DMS79 treated with DMSO at 0.1 percent for 48 hours (cell line): ENCODE data around the gene FGR.
"Not testable (repeated sequence)": the region's sequence is repeated elsewhere in the genome, so short reads cannot be mapped to it uniquely, and the experiment has no call there.

Experiments
- DNase-seq: peaks from one replicate; lab custom pipeline; 2025; lab: John Stamatoyannopoulos, UW

FGR gene

DNA sequence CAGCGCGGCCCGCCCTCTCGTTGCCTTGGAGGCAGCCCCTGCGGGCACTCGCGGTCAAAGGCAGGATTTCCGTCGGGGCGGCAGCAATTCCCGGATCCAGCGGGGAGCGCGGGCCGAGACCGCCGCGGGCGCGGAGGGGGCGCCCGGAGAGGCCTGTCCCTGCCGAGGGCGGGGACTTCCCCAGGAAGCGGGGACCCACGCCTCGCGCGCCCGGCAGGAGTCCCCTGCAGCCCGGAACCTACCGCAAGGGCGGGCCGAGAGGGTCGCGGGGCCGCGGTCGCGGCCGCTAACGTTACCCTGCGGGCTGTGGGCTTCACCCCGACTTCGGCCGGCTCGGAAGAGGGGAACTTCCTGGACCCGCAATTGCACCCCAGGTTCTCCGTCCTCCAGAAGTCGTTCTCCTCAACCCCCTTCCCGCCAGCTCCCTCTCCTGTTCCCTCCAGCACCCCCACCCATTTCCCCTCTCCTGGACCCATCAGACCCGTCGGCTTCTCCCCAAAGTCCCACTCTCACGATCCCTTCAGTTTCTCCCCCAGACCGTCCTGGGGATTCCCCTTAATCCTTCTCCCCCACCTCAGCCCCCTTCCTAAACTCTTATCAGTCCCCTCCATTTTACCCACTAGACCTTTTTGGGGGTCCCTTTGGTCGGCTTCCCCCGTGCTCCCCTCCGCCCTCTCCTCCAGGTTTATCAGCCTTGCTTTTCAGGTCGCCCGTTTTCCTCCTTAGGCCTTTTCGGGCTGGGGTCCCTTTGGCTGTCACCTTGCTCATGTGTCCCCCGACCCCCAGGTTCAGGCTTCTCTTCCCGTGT, 604 bp downstream of the FGR start:
- peak; percentile 16 for DNase-seq

DNA sequence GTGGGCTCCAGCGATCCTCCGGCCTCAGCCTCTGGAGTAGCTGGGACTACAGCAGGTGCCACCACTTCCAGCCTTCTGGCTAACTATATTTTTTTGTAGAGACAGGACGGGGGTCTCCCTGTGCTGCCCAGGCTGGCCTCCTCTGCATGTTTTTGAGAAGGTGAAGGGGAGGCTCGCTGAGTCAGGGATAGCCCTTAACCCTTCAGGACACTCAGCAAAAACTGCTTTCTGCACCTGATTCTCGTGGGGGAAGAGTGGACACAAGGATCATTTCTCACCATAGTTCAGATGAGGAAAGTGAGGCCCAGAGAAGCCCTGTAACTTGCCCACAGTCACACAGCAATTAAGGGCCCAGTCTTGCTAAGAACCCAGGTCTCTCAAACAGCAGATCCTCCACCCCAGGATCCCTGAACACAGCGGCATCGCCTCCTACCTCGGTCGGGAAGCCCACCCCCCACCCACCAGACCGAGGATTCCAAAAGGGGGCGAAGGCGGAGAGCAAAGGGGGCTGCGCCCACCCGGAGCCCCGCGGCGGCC, 1.3 kb downstream of the FGR start:
- no peak for DNase-seq

DNA sequence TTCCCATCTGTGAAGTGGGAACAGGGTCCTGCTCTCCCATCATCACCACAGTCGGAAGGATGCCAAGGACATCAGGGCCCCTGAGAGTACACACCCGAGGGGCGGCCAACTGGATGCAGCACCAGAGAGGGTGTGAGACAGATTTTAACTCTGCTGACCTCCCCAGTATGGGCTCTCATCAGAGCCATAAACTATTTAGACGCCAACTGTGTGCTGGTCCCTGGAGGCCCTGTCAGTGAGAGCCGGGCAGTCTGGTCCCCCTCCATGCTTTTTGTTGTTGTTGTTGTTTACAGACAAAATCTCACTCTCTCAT, 1.7 kb downstream of the FGR start:
- no peak for DNase-seq

DNA sequence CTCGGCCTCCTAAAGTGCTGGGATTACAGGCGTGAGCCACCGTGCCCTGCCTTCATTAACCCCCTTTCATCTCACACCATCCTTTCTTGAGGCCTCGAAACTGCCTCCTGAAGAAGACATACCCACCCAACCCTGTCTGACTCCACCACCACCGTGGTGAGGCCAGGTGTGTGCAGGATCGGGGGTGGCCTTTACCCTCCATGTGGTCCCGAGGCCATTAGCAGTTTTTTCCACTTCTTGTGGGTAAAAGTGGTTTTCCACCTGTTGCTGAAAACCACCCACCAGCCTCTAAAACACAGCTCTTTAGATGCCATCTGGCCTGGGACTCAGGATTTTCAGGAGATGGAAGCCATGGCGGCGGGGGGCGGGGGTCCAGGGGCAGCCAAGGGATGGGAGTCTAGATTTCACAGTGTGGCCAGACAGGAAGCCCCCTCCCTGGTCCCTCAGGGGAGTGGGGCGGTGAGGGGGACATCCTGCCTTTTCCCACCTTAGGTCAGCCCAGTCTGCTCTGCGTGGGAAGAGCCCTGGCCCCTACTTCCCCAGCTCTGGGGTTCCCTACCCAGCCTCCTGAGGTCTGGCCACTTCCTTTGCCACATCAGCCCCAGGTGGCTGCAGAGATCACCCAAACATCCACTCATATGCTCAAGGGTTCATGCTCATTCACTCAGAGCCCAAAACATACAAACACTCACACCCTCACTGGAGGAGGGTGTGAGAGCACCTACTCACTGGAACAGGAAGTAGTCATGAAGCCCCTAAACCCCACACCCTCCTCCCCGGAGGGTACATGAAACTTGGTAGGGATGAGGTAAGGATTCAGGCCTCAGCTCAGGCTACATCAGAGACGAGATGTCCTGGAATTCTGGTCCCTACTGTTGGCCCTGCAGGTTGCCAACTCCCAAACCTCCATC, 2.3 kb downstream of the FGR start:
- DNase-seq: no peak

DNA sequence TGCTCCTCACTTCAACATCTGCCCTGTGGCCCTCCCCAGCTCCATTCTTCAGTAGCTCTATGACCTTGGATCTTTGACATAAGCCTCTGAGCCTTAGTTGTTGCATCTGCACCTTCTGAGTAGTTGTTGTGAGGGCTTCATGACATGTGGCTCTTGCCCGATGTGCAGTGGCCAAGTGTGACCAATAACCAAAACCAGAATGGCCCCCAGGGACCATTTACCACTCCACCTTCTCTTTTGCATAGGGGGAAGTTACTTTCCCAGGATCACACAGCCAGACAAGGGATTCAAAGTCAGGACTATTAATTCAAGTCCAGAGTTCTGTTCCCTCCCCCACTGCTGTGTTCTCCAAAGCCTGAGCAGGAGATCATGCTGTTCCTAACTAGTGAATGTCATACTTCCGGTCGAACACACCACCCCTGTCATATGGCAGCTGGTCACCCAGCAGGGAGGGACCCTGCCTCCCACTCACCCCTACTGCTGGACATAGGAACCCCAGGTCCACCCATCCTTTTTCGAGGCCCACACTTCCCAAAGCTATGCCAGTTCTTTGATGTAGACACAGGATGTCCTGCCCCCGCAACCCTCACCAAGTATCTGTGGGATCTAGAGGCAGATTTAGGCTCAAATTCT, 4.0 kb downstream of the FGR start:
- DNase-seq: no peak

DNA sequence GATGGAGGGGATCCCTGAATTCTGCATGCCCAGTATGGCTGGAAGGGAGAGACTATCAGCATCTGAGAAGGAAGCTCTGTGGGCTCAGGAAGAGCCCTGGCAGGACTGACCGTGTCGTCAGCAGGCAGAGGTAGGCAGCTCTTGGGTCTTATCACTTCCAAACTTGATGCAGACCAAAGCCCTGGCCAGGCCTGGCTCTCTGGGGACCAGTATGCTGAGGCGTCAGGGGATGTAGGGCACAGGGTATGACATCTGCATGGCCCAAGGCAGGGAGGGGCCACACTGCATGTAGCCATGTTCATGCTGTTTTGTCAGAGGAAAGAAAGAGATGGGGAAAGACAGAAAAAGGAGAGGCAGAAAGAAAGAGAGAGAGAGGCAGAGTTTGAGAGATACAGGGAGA, 6.3 kb downstream of the FGR start:
- DNase-seq: no peak

DNA sequence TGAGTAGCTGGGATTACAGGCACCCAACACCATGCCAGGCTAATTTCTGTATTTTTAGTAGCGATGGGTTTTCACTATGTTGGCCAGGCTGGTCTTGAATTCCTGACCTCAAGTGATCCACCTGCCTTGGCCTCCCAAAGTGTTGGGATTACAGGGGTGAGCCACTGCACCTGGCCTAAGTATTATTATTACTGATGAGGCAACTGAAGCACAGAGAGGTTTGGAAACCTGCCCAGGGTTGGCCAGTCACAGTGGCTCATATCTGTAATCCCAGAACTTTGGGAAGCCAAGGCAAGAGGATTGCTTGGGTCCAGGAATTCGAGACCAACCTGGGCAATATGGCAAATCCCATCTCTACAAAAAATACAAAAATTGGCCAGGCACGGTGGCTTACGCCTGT, 7.3 kb downstream of the FGR start:
- not testable (repeated sequence) for DNase-seq

DNA sequence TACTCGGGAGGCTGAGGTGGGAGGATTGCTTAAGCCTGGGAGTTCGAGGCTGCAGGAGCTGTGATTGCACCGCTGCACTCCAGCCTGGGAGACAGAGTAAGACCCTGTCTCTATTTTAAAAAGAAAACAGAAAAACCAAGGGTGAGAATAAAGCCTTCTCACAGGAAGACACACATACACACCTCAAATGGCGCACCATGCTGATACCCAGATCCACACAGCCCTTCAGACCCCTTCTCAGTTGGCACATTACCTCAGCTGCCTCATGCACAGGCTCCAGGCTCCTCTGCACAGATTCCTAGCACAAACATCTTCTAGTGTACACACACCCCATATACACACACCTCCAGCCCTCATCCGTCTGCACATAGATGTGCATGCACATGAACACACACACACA, 7.9 kb downstream of the FGR start:
- DNase-seq: no peak

DNA sequence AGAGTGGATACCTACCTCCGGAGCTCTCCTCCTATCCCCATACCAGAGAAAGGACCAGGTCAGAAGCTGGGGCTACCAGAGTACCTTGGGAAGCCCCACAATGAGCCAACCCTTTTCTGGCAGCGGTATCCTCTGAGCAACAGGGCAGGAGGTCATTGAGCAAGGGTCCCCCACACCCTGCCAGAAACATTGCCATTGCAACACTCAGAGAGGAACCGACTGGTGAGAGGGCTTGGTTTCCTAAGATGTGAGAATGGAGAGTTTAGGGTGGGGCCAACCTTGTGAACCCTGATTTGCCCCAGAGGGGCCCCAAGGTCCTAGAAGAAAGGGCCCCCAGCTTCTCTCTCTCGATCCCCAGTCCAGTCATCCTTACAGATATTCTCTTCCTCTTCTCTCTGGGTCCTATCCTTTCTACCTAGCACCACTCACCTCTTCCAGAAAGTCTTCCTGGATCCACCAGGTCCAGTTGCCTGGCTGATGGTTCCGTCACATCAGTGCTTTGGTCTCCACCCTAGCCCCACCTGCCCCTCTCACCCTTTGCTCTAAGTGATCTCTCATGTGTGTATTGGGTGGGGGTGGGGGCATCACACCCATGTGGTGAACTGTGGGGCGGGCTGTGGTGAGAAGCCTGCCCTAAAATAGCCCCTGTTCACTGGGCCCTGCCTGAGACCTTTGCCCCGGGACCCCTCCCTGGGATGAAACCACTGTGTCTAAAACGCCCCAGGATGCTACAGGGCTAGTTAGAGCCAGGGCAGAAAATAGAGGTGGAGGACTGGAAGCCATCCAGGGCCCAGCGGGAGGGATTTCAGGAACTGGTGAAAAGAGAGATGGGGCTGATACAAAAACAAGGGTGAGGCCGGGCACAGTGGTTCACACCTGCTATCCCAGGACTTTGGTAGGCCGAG, 8.7 kb downstream of the FGR start:
- DNase-seq: no peak

DNA sequence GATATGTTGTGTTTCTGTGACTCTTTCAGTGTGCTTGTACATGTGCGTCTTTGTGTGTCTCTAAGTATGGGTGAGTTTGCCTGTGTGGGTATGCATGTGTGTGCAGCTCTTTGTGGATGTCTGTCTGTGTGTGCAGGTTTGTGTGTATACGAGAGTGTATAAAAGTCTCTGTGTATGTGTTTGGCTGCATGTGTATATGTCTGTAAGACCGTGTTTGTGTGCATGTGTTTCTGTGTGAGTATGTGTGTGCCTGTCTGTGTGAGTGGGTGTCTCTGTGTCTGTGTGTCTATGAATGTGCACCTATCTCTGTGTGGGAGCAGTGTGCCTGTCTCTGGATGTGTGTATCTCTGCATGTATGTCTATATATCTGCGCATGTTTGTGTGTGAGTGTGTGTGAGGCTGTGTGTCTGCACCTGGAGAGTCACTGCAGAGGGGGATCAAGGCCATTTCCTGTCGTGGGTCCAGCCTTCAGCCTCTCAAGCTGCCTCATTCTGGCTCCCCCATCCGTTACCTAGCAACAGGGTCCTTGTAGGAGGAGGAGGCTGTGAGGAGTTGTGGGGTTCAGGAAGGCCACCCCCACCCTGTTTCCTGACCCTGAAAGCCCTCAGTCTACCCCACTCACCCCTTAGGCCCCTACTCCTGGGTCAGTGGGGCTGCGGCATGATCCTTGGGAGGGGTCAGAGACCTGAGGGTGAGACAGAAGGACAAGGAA, 10.4 kb downstream of the FGR start:
- peak; percentile 83 for DNase-seq

DNA sequence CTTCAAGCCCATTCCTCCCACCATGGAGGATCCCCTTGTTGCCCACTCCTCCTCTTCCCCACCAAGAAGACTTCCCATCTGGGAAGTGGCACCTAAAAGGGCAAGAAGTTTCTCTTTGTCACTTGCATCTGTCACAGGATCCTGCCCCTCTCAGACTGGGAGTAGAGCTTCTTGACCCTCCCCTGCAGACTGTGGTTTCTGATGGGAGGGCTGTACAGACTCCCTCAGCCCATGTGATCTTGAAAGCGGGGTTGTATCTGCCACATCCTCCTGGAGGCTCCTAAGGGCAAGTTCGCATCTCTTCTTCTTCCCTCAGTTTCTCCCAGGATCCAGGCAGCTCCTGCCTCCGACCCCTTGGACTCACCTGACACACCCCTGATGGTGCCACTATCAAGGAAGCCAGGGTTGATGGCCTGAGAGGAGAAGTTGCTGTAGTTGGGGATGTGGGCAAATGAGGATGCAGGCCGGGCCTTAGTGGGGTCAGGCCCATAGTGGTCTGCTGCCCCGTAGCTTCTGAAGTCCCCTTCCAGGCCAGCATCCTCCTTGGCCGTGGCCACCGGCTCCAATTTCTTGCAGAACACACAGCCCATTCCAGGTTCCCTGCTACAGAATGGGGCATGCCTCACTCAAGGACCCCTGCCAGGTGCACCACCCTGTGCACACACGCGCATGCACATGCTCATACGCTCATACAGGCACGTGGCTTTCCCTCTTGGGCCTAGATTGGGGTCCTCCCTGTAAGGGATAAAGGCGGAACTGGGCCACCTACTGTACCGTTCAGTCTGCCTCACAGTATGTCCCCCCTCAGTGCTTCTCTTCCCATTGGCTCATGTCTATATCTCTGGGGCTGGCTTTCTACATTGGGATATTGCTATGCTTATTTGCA, 11.4 kb downstream of the FGR start:
- DNase-seq: no peak

DNA sequence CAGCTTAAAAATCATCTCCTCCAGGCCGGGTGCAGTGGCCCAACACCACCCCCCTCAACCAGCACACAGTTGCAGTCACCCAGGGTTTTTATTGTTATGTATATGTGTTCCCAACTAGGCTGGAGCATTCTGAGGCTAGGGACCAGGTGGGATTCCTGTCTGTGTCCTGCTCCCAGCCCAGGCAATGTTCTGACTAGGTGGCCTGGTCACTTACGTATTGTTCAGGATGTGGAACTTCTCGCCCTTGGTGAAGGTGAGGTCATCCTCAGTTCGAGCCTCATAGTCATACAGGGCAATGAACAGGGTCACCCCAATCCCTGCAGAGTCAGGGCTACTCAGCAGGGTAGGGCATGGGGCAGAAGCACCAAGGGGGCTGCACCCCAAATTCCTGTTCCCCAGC, 12.2 kb downstream of the FGR start:
- DNase-seq: no peak

DNA sequence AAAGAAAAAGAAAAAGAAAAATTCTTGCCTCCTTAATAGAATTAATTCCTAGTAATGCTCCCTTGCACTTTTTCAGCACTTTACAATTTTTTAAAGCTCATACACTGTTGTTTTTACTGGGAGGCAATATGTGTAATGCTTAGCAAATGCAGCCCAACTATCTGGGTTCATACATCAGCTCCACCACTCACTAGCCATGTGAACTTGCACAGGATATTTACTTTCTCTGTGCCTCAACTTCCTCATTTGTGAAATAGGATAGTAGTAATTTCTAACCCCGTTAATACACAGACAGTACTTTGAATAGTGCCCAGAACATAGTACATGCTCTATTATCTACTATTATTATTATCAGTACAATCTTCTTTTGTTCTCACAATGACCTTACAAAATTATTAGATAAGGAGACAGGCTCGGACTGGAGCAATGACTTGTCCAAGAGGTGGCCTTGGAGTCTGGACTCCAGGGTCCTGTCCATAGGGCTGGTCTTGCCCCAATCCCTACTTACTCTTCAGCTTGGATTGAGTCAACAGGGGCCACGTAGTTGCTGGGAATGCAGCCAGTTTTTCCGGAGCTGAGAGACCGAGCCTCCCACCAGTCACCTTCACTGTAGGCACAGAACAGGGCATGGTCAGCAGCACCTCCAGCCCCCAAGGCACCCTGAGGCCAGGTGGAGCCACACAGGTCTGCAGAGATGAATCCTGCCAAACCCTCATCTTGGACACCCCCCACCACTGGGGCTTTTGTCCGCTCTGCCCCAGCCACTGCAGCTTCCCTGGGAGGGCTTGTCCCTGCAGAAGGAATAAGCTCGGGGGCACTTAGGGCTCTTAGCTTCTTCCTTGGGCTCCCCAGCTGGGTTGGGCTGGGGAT, 13.7 kb downstream of the FGR start:
- no peak for DNase-seq

DNA sequence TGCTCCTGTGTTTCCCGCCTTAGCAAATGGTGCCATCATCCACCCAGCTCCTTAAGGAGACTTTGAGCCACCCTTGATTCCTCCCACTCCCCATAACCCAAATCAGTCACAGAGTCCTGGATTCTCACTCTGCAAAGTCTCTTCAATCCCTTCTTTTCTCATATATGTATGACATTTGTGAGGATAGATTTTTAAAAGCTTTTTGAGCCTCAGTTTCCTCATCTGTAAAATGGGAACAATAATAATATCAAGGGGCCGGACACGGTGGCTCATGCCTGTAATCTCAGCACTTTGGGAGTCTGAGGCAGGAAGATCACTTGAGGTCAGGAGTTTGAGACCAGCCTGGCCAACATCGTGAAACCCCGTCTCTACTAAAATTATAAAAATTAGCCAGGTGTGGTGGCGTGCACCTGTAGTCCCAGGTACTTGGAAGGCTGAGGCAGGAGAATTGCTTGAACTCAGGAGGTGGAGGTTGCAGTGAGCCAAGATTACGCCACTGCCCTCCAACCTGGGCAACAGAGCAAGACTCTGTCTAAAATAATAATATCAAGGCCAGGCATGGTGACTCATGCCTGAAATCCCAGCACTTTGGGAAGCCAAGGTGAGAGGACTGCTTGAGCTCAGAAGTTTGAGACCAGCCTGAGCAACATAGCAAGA, 15.1 kb downstream of the FGR start:
- DNase-seq: not testable (repeated sequence)

DNA sequence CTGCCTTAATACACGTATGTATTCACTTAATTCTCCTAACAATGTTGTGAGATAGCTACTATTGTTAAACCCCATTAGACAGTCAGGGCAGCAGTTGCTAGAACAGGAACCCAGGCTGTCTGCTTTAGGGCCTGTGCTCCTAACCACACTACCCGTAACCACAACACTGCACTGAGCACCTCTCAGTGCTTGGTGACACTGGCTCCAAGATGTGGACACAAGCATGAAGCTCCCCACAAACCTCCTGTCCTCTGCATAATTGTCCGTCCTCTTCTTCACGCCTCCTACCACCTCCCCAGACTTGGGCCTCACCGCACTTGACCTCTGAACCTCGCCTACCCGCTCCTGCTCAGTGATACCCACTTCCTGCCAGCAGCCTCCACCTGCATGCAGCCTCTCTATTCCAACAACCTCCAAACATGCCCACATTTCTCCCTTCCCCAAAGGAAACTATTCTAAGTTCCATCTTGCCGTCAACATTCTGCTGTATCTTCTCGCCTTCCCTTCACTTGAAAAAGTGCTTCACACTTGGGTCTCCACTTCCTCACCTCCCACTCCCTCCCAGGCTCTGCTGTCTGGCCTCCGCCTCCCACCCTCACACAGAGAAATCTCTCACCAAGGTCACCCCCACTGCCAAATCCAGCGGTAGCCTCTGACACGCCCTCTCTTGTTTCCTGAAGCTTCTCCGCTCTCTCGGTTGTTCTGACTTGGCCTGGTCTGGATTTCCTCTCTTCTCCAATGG, 16.5 kb downstream of the FGR start:
- DNase-seq: no peak

DNA sequence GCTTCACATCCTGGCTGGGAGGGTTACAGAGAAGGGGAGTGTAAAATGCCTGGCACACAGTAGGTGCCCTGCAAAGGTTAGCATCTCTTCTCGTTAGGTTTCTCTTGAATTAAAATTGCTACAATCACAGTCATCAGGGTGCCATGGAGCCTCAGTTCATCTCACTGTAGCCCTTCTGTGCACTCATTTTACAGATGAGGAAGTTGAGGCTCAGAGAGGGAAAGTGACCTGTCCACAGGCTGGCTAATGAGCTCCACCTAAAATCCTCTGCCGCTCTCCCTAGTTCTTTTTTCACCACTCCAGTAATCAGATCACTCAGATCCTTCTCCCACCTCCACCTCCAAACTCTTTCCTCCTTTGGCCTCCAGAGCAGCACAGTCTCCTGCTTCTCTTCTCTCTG, 17.6 kb downstream of the FGR start:
- no peak for DNase-seq

DNA sequence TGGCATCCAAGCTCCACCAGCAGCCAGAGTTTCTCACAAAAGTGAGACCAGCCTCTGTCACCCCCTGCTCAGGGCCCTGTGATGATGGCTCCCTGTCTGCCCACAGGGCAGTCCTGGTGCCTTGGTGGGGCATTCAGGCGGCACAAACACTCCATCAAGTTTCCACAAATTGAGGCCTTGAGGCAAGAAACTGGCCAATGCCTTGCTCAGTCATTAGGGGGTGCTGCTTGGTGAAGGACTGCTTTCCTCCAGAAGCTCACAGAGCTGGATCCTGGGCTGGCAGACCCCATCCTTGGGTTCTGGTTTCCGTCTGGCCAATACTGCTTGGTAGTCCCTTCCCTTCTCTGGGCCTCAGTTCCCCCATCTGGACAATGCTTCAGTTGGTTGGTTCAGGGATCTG, 18.5 kb downstream of the FGR start:
- DNase-seq: no peak
